ENCODE data around the gene PACC1. TPM values are rescaled to one million over a fixed set of nuclear protein-coding genes. Genes with fewer than 3 reads are reported as not detected.
"Not testable (repeated sequence)": the region's sequence is repeated elsewhere in the genome, so short reads cannot be mapped to it uniquely, and the experiment has no call there.

The PACC1 gene
- polyA plus RNA-seq, 4 donors = 12.9 to 15.3 (median 14.0) TPM

DNA sequence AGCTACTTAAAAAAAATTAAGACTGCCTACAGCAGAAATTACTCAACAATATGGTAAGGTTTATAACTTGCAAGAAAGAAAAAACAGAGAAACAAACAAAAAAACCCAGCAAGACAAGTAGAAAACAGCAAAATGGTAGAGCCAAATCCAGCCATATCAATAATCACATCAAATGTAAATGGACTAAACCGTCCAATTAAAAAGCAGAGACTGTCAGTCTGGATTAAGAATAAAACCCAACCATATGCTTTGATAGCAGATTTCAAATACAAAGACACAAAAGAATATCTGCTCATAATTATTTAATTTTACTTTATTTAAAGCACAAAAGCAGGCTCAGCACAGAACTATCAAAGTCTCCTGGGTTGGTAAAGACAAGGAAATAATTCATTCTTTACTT lies 17.5 kb downstream of the PACC1 start:
- no peak for DNase-seq (ENCODE audit: low read depth in 4 of 4, low spot score in 3 of 4)

DNA sequence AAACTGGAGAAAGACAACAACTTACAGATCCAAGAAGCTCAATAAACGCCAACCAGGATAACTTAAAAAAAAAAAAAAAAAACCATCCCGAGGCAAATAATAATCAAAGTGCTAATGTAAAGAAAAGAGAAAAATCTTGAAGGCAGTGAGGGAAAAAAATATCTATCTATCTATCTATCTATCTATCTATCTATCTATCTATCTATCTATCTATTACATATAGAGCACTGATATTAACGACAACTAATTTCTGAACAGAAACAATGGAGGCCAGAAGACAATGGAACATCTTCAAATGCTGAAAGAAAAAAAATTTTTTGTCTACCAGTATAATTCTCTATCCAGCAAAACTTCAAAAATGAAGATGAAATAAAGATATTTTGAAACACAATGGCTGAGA lies 18.0 kb downstream of the PACC1 start:
- DNase-seq (ENCODE audit: low read depth in 4 of 4, low spot score in 3 of 4) = no peak

DNA sequence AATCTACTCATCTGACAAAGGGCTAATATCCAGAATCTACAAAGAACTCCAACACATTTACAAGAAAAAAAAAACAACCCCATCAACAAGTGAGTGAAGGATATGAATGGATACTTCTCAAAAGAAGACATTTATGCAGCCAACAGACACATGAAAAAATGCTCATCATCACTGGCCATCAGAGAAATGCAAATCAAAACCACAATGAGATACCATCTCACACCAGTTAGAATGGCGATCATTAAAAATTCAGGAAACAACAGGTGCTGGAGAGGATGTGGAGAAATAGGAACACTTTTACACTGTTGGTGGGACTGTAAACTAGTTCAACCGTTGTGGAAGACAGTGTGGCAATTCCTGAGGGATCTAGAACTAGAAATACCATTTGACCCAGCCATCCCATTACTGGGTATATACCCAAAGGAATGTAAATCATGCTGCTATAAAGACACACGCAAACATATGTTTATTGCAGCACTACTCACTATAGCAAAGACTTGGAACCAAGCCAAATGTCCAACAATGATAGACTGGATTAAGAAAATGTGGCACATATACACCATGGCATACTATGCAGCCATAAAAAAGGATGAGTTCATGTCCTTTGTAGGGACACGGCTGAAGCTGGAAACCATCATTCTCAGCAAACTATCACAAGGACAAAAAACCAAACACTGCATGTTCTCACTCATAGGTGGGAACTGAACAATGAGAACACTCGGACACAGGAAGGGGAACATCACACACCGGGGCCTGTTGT lies 18.8 kb downstream of the PACC1 start:
- not testable (repeated sequence) for DNase-seq (ENCODE audit: low read depth in 4 of 4, low spot score in 3 of 4)

DNA sequence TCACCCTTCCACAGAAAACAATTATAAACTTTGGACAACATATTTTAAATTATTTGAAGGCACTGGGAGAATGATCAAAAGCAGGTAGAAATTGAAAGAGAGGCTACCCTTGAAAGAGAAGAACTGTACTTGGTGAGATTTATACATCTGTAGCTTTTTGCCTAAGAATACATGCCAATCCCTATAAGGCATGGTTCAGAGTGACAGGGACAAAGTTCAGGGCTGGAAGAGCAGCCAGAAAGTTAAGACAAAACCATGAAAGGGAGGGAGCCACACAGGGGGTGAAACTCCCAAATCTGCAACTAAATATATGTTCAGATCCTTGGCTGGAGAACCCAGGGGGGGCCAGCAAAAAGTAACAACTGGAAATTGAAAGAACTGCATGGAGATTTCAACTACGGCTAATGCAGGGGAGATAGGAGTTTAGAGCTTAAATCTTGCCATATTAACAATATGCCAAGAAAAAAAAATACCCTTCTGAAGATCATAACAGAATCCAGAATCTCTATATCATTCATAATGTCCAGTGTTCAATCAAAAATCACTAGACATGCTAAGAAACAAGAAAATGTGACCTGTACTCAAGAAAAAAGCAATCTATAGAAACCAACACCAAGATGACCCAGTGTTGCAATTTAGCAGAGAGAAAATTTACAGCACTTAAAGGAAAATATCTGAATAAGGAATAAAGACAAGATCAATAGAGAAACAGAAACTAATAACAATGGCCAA lies 25.5 kb downstream of the PACC1 start:
- no peak for DNase-seq (ENCODE audit: low read depth in 4 of 4, low spot score in 3 of 4)

DNA sequence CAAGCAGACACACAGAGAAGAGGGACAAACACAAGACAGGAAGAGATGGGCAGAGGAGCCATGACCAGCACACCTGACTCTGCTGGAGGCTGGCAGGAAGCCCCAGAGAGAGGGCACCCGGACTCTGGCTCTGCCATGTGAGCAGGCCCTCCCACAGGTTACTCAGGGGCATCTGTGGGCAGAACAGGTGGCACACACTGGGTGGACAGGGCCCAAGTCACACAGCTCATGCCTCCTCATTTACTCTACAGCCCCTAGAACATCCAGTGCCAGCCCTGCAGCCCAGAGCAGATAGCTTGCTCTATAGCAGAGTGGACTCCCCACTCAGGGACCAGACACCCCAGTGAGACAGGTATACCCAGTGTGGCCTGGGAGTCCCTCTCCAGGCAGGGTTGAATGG lies 28.7 kb downstream of the PACC1 start:
- no peak for DNase-seq (ENCODE audit: low read depth in 4 of 4, low spot score in 3 of 4)

DNA sequence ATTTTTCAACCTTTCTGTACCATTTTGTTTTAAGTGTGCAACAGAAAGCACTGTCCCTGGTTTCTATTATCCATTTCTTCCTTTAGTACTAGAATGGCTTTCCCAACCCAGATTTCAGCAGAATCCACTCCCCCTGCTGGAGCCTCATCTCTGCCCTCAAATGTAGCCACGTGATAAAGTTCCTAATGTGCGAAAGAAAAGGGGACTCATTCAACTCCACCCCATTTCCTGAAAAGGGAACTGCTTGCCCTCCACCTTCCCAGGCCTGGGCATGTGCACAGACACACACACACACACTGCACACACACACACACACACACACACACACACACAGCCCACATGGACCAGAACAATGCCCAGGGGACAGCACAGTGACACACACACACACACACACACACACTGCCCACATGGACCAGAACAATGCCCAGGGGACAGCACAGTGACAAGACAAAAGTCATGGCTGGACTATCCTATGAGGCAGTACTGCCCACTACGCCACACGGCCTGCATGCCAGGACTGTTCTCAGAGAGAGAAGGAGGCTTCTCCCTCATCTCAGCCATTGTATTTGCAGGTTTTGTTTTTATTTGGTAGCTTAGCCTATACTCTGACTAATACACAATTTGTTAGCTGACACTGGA lies 33.2 kb downstream of the PACC1 start:
- no peak for DNase-seq (ENCODE audit: low read depth in 4 of 4, low spot score in 3 of 4)

DNA sequence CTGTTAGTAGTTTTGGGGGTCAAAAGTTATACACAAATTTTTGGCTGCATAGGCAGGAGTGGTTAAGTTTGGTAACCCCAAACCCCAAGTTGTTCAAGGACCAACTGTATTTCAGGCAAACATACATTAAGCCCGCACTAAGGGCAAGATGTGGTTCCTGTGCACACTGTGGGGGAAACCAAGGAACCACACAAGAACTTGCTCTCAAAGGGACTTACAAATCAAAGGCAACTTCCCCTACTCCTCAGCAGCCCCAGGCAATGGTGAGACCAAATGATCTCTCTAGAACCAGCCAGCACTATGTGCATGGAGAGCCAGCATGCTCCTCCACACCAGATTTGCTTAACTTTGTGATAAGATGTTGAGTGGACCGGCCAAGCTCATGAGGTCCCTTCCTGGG lies 35.3 kb downstream of the PACC1 start:
- DNase-seq (ENCODE audit: low read depth in 4 of 4, low spot score in 3 of 4) = no peak

DNA sequence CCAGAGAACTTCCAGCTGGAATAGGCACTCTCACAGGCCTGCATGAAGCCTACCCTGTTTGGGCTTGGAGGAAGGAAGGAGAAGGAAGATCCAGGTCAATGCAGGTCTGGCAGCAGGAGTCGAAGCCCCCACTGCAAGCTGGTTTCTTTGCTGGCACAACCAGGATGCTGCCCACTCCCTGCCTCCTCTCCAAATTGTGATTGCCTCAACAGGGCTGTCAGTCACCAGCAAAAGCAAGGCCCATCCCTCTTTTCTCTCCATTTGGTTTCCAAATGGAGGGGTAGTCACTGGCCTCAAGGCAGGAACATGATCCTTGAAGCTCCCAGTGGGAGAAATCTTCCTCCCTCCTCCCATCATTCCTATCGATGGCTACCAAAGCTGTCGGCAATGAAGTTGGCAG lies 37.0 kb downstream of the PACC1 start:
- DNase-seq (ENCODE audit: low read depth in 4 of 4, low spot score in 3 of 4) = no peak

DNA sequence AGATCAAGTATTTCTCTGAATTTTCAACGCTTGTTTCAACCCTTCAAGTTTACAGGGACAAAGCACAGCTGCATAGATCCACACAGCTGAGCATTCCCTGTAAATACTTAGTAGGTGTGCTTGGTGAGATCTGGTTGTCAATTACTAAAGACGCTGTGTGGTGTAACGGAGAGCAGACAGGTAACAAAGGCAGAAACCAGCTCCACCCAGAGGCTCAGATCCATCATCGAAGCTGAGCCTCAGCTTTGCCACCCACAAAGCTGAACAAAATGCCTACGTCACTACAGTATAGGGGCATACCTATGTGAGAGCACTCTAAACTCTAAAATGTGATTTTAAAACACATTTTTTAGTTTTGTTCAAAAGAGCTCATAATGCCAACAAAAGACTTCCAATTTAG lies 38.7 kb downstream of the PACC1 start:
- DNase-seq (ENCODE audit: low read depth in 4 of 4, low spot score in 3 of 4) = no peak

DNA sequence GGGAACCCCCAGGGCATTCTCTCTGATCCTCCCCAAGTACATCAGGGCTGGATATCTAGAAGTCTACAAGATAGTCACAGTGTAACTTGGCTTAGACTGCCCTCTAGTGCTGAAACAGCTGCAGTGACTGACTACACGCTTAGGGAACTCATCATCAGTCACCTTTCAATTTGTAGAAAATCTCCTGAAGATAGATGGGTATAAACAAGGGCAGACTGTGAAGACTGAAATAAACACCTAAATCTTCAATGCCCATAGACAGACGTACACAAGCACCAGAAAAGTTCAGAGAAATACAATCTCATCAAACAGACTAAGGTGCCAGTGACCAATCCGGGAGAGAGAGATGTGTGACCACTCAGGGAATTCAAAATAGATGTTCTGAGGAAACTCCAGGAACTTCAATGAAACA lies 46.6 kb downstream of the PACC1 start:
- DNase-seq (ENCODE audit: low read depth in 4 of 4, low spot score in 3 of 4) = peak; percentile 14 to 23 (median 18)

DNA sequence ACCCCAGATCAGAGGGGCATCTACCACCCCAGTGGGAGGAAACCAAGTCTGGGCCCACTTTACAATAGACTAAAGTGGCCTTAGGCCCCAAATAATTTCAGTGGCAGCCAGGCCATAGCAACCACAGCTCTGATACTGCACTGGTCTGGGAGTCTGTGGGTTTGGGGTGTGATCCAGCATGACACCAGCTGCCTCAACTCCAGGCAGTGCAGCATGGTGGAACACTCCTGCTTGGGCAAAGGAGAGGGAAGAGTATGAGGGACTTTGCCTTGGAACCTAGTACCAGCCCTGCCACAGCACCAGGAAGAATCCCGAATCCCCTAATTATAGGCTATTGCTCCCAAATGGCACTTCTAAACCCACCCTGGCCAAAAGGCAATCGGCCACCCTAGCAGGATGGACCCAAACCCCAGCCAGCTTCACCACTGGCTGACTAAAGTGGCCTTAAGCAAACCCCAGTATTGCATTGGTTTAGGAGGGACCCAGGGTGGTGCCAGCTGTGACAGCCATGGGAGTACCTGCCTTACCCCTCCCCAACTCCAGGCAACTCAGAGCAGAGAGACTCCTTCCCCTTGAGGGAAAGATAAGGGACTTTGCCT lies 47.1 kb downstream of the PACC1 start:
- no peak for DNase-seq (ENCODE audit: low read depth in 4 of 4, low spot score in 3 of 4)

DNA sequence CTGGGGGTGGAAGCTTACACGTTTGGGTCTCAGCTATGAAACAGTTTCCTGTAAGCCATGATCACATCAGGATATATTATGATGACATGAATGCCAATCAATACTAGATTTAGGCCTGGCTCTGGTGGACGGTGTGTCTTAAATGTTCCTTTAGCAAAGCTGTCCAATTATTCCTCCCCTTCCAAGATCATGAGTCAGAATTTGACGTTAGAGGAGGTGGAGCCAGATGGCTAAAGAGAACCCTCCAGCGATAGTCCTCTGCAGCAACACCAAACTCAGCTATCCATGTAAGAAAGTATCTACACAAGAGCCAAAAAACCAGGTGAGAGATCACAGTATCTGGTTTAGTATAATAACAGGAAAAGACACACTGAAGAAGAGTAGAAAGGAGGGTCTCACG lies 47.8 kb downstream of the PACC1 start:
- no peak for DNase-seq (ENCODE audit: low read depth in 4 of 4, low spot score in 3 of 4)

DNA sequence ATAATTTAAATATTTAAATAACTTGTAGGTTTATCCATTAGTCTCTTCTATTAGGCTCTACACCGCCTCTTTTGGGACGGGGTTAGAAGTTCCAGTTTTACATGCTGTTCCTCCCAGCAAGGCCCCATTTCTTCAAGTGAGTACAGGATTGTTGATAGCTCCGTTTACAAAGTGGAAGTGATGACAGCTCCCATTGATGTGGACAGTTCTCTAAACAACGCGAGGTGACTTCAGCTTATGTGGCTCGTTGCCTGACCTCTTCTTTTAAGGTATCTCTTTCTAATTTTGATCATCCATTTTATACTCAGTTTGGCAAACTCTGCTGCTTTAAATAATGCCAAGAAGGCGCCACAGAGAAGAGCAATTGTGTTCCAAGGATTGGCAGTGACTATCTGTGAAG lies 49.7 kb downstream of the PACC1 start:
- DNase-seq (ENCODE audit: low read depth in 4 of 4, low spot score in 3 of 4) = no peak

DNA sequence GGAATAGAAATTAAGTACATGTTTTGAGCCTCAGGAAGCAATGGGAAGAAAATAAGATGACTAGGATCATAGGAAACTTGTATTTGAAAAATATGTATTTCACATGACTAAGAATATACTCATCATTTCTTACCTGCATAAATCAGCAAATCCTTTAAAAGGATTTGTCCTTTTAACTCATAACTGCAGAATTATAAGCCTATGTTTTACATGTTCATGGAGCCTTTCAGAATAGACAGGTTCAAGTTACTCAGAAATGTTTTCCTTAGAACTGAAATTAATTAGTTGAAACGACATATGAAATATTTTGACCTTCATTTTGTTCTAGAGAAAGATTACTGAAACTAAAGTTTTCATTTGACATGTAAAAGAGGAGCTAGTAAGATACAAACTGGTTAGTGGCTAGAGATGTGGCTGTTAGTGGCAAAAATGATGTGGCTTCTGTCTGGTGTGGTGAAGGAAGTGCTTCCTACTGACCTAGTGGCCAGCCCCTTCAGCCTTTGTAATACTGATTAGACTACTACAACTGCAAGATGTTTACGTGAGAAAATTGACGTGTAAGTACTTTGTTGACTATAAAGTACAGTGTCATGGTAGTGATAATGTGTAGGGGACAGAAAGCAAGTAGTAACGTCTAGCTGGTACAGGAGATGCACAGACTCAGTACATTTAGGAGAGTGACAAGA lies 54.7 kb downstream of the PACC1 start:
- DNase-seq (ENCODE audit: low read depth in 4 of 4, low spot score in 3 of 4) = no peak

DNA sequence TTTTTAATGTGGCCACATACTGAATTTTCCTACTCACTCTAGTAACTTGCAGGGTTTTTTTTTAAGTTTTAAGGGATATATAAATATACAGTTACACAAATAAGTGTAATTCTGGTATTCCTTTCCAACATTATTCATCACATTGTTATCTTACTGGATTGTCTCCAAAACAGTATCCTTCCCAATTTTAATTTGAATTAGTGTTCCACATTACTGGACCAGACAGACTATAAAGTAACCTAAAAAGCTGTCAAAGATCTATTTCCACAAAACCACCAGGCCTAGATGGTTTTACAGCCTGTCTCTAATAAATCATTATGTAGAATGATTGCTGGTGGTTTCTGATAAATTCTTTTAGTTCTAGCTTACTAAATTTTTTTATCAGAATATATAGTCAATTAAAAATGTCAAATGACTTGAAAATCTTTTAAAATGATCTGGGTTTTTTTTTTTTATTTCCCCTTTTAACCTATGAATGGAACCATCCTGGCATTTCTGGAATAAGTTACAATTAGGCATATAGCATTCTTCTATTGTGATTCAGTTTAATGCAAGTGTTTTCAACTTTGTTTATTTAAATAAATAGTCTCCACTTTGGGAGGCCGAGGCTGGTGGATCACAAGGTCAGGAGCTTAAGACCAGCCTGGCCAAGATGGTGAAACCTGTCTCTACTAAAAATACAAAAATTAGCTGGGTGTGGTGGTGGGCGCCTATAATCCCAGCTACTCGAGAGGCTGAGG lies 59.3 kb downstream of the PACC1 start:
- no peak for DNase-seq (ENCODE audit: low read depth in 4 of 4, low spot score in 3 of 4)

DNA sequence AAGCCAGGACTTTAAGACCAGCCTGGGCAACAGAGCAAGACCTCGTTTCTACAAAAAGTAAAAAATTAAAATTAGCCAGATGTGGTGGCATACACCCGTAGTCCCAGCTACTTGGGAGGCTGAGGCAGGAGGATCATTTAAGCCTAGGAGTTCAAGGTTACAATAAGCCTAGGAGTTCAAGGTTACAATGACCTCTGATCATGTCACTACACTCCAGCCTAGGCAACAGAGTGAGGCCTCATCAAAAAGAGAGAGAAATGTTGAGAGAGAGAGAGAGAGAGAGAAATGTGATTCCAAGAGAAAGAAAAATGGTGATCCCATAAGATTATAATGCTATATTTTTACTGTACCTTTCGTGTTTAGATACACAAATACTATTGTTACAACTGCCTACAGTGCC lies 60.2 kb downstream of the PACC1 start:
- no peak for DNase-seq (ENCODE audit: low read depth in 4 of 4, low spot score in 3 of 4)

DNA sequence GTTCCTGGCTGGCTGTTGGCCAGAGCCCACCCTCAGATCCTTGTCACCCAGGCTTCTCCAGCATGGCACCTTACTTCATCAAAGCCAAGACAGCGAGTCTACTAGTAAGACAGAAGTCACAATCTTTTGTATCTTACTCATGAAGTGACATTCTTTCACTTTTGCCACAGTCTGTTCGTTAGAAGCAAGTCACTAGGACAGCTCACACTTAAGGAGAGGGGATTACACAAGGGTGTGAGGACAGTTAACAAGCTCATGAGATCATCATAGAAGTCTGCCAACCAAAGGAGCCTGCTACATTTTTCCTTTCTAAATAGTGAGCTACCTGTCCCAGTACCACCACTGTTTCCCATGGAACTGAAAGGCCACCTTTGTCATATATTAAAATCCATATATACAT lies 61.5 kb downstream of the PACC1 start:
- no peak for DNase-seq (ENCODE audit: low read depth in 4 of 4, low spot score in 3 of 4)

DNA sequence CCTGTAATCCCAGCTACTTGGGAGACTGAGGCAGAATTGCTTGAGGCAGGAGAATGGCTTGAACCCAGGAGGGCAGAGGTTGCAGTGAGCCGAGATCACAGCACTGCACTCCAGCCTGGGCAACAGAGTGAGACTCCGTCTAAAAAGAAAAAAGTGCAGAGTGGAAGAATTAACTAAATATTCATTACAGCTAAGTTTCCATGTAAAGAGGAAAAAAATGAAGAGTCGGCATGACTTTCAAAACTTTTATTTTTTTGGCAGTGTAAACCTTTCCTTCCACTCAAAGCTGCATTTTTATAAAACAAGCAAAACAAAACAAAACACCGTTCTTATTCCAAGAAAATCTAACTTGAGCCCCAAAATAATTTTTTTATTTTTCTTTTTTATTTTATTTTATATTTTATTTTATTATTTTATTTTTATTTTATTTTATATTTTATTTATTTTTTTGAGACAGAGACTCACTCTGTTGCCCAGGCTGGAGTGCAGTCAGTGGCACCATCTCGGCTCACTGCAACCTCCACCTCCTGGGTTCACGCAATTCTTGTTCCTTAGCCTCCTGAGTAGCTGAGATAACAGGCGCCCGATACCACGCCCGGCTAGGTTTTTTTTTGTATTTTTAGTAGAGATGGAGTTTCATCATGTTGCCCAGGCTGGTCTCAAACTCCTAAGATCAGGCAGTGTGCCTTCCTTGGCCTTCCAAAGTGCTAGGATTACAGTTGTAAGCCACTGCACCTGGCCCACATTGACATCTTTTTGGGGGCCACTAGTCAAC lies 62.9 kb downstream of the PACC1 start:
- DNase-seq (ENCODE audit: low read depth in 4 of 4, low spot score in 3 of 4) = no peak

DNA sequence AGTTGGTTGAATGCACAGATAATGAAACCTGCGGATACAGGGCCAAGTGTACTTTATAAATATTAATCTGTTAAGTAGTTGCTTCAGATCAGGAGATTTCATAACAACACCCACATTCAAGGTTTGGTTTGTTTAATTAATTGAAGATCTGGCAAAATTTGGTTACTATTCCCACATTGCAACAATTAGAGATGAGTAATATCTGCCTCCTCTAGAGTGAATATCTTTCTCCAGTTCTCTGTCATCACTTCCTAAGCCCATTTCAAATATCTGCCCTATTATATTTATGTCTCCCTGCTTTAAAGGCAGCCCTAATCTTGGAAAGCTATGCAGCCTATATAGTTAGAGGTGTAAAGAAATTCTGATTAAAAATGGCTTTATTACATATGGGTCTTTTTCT lies 68.1 kb downstream of the PACC1 start:
- no peak for DNase-seq (ENCODE audit: low read depth in 4 of 4, low spot score in 3 of 4)

Measured in right renal pelvis (tissue), 4 donors.